B cell (primary cell): Measurements from ENCODE around the gene E2F7.

Experiments used
- CTCF ChIP-seq: fragments of 200-600 bp; IDR thresholded peaks from one replicate; pipeline ENCODE4 v1.8.0; 2022; ENCODE audit warnings: antibody characterized with exemption, mild to moderate bottlenecking
- EZH2 ChIP-seq: IDR thresholded peaks from 2 replicates; pipeline ENCODE4 v1.6.1; 2012; ENCODE audit warnings: borderline replicate concordance, low read depth, mild to moderate bottlenecking, moderate library complexity, low read length; ENCODE audit not compliant: insufficient read depth, poor library complexity, severe bottlenecking

GRCh38 chr12:77045183-77045582 lies 20.2 kb downstream of the E2F7 start:
- TF ChIP-seq EZH2 (no peak), CTCF (no peak)
